D341Med (cell line): ENCODE results near the gene PRPF18.

Source experiments
- DNase-seq: peaks from one replicate; pipeline ENCODE4 v3.0.0; 2012; ENCODE audit warnings: low spot score

The PRPF18 gene

DNA sequence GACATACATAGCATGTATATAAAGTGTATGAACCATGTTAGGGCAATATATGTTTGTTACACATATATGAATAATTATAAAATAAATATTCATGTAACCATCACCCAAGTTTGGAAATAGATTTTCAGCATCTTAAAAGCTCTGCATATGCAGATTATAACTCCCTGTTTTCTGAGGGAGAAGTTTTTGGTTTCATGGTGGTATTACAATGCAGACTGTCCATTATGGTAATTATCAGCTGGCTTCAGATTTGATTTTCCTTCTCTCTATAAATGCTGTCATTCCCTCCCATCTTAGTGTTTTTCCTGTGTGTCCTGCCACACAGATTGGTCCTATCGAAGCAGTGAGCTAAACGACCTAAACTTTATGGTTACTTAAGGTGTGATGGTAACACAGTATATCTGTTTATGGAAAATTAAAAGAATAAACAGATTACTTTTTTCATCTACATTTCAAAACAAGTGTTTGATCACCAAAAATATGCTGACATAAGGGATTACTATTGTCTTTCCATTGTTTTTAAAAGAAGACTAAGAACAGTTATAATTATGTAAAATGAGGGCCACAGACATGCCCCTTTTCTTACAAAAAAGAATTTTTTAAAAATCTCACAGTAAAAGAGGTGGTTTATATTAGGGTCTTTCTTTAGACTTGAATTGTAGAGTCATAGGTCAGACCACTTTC is 17.7 kb downstream of the PRPF18 start:
- no peak for DNase-seq

DNA sequence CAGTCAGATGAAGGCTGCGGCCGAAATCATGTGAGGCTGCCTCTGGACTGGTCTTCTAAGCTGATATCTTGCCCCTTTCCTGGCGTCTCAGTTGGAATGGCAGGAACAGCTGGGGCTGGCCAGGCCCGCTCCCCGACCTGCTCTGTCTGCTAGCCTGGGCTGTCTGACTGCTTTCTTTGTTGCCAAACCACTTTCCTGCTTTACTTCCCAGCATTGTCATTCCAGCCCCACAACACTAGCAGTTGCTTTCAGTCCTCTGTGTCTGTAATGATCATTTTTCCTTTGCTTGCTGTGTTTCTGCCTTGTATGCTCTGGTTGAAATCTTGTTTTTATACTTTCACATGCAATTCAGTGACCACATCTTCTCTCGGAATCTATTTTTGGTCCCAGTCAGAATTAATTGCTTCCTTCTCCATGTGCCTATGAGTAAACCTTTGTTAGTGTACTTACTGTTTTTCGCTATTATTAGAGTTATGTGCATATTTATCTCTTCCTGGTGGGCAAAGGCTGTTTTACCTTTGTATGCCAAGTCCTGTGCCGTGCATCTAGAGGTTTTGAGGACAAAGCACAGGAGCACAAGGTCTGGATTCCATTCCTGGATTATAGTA is 21.6 kb downstream of the PRPF18 start:
- DNase-seq, result no peak

DNA sequence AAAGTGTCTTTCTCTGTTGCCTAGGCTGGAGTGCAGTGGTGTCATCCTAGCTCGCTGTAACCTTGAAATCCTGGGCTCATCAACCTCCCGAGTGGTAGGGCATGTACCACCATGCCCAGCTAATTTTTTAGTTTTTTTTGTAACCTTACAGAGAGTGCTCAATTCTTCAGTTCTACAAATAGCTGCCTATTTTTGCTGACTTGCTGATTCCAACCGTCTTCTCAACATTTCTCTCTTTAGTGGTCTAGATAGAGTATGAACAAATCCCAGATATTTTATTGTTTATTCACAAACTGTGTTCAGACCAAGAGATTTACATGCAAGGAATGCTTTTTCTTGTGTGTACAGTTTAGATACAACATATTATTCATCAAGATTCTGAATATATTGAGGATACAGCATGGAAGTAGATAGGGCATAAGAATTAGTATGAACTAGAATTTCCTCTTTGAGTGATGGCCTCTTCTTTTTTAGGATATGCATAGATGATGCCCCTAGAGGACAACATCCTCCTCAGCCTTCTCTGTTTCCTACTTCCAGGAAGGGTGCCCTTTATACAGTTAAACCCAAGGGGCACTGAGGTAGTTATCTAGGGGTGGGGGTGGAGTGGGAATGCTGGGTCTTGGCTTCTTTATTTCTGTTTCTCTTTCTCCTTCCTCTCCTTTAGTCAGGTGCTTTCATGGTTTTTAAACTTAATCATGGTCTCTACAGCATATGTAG is 26.0 kb downstream of the PRPF18 start:
- DNase-seq, result no peak

DNA sequence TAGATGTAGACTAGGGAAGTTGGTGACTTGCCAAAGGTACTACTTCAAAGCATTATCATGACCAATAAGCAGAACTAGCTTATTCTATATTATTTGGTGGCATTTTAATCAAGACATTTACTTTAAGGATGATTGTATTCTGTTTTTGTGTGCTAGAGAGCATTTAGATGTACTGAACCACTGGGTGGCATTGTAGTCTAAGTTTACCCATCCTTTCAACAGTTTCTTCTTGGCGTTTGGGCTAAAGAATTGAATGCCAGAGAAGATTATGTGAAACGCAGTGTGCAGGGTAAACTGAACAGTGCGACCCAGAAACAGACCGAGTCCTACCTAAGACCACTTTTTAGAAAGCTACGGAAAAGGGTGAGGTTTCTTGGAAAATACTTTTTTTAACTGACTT is 26.8 kb downstream of the PRPF18 start:
- DNase-seq, result no peak

DNA sequence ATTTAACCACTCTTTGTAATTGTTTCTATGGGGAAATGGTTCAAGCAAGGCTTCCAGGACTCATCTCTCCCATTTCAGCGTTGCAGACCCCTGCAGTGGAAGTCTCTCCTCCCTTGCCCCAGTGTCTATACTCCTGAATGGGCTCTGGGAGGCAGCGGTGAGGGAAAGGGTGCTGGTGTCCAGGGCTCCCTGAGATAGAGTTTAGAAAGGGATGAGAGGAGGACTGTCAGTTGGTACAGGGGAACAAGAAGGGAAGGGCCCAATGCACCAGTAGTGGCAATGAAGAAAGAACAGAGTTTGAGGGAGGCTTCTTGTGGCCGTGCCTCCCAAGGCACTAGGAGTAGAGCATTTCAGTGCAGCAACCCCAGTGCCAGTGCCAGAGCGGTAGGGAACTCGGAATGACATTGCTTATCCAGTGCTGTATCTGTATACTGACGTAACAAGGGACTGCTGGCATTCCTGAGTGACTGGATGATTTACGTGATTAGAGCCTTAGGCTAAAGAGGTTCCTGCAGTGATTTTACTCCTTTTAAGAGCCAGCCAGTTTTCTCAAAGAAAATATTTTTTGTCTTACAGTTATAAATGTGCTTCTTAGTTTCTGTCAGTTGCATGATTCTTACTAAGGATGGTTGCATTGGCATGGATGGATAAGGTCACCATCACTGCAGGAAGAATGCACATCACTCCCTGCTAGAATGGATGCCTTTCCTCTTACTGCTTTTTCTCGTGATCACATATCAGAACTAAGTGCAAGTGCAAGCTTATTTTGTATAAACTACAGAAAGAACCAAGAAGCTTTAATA is 28.0 kb downstream of the PRPF18 start:
- DNase-seq, result no peak

DNA sequence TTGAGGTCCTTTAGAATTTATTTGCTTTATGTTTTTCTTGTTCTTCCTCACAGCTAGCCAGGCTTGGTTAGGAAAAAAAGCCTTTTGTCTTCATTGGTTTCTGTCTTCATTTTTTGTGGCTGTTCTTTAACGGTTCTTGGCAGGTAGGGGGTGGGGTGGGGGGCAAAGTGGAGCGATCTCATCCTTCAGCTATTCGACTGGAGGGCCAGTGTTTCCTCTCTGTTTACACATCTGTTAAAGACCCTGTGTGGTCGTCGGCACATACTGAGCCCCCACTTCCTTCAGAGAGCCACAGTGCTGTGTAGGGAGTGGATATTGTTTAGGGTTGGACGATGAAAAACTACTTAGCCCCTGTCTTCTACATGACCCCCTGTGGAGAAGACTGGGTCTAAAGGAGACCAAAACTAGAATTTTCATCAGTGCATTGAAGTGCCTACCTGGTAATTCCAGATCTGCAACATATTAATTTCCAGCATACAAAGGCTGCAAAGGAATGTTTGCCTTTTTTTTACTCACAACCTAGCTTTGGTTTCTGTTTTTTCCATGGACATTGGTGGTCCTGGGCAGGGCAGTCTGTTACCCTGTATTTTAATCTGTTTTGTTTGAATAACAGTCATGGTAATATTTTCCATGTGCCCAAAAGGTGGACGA is 29.0 kb downstream of the PRPF18 start:
- DNase-seq, result no peak

DNA sequence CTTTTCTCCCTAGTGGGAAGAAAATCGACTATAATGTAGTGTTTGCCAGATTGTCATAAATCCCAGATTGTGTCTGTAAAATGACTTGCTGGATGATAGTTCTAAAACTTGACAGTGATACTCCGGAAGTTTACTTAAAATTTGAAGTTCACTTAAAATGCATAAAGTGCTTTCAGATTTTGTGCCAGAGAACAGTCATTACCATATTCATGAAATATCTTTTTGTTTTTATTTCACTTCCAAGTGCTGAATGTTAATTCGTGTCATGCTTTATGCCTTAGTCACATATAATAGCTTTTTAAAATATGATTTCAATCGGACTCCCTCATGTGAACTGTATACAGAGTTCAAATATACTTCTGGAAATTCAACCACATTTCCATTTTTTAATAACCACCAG is 30.4 kb downstream of the PRPF18 start:
- no peak for DNase-seq

DNA sequence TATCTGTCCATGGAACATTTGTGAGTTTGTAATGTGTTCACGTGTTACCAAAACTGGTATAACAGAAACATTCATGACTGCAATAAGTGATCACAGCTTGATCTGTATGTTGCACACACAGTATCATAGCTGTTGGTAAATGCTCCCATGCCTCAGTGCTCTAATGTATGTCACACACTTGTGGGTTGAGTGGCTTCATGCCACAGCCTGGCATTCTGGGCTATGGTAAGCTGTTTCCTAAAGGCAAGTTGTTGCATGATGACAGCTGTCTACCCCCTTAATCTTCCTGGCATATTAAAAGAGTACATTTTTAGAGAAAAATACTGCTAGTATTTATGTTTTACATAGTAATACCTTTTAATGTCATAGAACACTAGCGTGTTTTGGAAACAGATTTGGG is 35.2 kb downstream of the PRPF18 start:
- DNase-seq, result no peak

DNA sequence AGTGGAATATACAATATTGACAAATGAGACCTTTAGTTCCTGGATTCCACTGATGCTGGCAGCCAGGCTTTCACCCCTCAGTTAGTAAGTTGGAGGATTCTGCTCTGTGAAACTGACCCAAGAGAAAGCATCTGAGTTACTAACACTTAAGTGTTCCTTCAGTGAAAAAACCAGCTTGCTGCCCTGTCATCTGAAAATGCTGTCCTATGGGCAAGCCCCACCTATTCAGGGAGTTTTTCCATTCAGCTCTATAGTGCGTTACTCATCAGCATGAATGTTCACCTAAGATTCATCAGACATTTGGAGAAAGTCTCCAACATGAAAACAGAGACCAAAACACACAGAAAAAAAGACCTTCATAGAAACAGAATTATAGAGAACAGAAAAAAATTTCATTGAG is 37.9 kb downstream of the PRPF18 start:
- no peak for DNase-seq

DNA sequence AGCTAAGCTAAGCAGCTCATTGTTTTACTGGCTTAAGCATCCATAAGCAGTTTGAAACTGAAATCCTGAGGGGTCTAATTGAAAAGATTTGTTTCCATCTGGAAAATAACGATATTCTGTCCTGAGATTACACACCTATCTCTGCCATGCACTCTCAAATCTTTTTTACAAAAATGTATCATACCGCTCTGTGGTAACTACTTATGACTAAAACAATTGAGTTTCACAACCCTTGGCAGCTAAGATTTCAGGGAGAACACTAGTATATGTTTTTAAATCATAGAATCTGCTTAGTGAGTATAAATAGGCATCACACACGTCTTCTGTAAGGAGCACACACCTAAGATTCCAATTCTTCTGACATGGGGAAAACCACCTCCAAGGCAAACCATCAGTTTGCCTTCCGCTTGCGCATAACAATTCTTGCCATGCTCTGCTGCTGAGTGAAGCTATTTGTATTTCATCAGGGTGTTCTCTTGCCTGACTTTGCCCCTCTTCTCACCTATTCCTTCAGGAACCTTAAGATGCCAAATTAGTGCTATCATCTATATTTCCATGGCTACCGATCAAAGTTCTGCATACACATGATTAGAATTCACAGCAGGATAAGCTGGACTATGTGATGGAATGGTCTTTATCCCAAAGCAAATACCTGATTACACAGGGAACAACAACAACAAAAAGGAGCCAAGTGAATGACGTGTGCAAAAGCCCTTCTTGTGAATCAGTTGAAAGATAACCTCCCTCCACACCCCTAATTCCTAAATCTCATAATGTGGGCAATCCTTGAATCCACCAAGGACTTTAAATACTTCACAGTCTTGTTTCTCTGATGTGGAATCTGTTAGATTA is 40.9 kb downstream of the PRPF18 start:
- no peak for DNase-seq

DNA sequence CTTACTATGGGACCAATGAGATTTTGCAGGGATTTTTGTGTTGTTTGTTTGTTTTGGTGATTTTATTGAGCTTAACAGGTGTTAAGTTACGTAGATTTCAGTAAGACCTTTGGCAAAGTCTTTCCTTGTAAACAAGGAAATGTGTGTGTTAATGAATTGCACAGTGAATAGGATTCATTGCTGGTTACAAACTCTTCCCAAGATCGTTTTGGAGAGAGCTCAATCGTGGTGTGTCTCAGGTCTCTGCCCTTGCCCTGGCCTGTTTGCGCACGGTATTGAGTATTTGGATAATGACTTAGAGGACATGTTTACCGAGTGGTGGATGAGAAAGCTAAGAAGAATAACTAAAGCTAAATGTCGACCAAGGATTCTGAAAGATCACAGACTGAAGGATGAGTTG is 41.9 kb downstream of the PRPF18 start:
- DNase-seq, result no peak

DNA sequence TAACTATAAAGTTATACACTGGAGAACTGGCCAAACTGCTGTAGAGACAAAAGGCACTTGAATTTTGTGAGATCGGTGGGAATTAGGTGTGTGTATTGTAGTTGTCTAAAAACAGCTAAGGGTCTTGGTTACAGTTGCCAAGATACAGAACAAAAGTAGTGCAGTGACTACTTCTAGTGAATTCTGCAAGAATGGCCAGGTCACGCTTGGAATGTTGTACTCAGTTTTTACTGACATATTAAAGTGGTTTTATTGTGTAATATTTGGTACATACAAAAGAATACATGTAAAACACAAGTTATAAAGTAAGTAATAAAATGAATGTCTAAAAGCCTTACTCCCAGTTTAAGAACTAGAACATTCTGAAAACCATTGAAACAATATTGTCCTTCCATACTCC is 42.4 kb downstream of the PRPF18 start:
- no peak for DNase-seq

DNA sequence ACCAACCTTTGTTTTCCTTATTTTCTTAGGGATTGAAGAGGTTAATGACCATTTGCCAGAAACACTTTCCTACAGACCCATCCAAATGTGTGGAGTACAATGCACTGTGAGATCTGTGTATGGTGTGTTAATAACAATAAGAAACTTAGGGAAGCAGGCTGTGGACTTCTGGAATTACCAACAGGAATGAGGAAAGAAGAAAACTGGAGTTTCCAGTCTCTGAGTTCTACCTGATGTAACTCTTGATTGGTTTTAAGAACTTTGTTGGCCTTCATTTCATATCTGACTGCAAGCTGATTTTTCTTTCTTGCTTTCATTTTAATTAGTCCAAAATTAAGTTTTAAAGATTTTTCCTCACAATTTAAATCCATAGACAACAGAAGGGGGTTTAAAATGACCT is 43.5 kb downstream of the PRPF18 start:
- no peak for DNase-seq

DNA sequence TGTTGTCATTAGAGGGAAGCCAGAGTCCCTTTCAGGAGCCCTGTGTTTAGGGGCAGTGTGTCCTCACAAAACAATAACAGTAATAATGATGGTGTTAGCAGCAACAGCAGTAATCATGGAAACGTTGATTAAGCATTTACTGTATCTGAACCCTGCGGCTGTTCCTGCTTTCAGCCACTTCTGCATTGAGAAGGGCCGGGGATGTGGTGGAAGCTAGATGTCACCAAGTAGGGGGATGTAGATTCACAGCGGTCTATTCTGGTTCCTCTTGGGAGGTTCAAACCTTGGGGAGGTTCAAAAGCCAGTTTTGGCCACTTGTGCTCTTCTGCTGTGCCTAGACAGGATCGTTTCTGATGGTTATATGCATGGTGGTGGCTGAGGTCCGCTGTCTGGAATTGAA is 44.8 kb downstream of the PRPF18 start:
- DNase-seq, result no peak

DNA sequence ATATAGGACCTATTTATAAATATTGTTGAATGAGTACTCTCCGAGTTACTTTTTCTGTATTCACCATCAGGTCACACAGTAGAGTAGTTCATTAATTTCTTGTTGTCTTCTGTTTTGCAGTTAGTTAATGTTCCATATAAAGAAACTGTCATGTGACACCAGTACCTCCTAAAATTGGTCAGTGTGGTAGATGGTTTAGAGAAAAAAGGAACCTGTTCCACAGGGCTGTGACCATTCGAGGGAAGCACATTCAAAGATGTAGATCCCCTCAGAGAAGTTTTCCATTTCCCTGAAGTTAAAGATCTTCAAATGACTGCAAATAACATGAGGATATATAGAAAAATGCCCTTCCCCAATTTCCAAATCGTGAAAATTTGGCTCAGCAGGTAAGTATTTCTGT is 45.7 kb downstream of the PRPF18 start:
- no peak for DNase-seq

DNA sequence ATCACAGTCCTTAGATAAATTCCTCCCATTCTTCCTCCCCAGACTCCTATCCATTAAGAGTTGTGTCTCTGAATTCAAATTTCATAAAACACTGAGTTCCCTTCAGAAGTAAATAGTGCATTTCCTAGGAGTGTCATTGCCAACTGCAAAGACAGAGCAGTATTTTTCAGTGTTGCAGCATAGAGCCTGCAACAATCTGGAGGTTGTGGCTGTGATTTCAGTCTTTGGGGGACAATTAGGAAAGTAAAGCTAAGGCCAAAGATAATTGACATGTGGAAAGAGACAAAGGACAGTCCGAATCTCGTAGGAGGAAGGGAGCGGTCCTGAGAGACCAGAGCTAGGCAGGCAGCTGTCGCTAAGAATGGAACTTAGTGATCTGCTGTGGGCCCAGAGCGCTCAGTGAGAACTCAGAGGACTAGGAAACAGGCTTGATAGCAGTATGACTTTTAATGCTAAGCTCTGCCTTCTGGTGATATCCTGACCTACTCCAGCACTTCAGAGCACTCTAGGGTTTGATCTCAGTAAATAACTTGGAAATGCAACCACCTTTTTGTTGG is 46.2 kb downstream of the PRPF18 start:
- no peak for DNase-seq

DNA sequence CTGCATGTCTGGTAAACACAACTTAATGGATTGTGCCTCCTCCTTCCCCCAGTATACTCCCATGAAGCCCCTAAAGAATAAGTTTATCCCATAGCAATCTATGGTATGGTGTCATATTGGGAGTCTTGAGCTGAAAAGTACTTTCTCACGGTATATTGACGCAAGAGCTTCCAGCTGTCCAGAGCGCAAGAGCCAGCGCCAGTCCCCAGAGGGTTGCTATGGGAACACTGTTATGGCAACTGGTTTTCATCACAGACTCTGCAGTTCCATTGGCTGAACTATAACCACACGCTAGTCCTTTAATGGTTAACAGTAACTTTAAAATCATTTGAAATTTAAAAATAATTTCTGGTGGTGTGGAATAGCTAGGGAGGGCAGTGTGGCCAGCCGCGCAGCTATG is 46.9 kb downstream of the PRPF18 start:
- no peak for DNase-seq

DNA sequence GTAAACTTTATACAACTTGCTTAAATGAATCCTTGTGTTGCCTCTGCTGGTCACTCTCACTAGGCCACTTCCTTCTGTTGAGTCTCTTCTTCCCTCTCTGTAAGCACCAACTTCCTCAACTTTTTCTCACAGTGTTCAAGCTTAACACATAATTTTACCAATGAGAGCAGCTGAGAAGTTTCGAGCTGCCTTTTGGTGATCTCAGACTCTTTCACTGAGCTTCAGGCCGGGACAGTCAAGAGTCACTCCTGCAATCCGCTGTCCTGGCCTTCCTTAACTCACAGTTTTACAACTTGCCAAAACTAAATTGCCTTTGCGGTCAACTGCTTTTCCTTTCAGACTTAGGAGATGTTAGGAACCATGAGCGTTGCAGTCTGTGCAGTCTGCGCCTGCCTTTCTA is 47.4 kb downstream of the PRPF18 start:
- no peak for DNase-seq

DNA sequence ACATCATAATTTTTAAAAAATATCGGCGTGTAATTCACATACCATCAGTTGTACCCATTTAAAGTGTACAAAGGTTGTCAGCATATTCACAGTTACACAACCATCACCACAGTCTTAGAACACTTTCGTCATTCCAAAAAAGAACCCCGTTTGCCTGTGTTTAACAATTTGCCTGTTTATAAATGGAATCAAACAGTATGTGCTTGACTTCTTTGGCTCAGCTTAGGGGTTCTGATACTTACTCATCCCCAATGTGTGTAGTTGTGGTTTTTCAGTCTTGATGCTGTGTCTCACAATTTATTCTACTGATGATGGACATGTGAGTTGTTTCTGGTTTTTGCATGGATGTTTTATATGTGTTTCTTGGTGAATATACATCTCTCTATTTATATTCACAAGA is 50.0 kb downstream of the PRPF18 start:
- DNase-seq, result no peak

DNA sequence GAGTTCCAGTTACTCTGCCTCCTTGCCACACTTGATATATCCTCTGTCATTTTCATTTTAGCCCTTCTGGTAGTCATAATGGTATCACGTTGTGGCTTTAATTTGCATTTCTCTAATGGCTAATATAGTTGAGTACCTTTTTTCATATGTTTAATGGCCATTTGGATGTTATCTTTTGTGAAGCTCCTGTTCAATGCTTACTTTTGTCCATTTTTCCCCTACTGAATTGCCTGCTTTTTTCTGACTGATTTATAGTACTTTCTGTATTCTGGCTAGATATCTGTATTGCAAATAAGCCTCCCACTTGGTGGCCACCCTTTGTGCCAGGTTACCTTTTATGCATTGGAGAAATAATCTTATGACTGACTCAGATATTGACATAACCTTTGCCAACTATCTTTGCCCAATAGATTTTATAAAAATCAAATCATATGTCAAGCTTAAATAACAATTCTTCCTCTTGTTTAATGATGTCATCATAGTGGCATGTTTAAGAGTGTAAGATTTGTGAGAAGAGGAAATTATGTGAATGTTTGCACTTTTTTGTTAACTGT is 50.6 kb downstream of the PRPF18 start:
- no peak for DNase-seq

DNA sequence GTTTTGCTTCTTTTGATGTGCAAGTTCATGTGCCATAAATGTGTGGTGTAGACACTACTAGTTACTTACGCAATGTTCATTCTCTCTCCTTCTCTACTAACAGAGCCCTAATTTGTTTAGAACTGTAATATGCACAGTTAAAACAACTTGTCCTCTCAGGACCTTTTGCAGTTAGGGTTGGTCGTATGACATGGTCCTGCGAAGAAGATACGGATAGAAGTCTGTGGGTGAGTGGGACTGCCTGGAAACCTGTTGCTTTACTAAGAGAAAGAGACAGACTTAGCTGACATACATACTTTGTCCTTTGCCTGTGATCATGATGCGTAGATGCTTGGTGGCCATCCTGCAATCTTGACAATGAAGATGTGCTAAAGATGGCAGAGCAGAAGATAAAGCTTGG is 51.1 kb downstream of the PRPF18 start:
- DNase-seq, result no peak
